Adipose tissue (tissue), 3 donors: Measurements from ENCODE around the gene CAMTA1. TPM values are rescaled to one million over a fixed set of nuclear protein-coding genes. Genes with fewer than 3 reads are reported as not detected.

Experiments
- H3K27ac ChIP-seq: one replicate; pipeline ENCODE4 v1.5.1; 2013; ENCODE audit warnings: low read depth, low read length
- WGBS, 3 donors: extraction: QIAGEN DNeasy Blood & Tissue Kit; methylation state at CpG; one replicate each; pipeline ENCODE4 v1.1.7; 2013; 5-methylcytosine and 5-hydroxymethylcytosine counted together
- polyA plus RNA-seq, 3 donors: library from polyadenylated mRNA; stranded (reverse); fragments of 200-250 nt; gene quantifications; one replicate each; pipeline ENCODE4 v1.2.3, GENCODE V29; 2013
- donor health status: healthy with polysubstance abuse.
- donor health status: Bipolar disorder and iron deficiency.
- donor health status: healthy.

Gene CAMTA1
- polyA plus RNA-seq, 3 donors, result 25.7 to 111 (median 60.2) TPM

- 77 to 88% (median 83%) methylated on average over 3 of the region's 3 CpGs for WGBS, 3 donors
- no peak overlapping the region for H3K27ac ChIP-seq
These were observed 858.8 kb downstream of the CAMTA1 start for GRCh38 chr1:7644086-7644485.

- 57 to 62% (median 61%) methylated on average over 16 of the region's 16 CpGs for WGBS, 3 donors
- no peak overlapping the region for H3K27ac ChIP-seq
These were observed 859.9 kb downstream of the CAMTA1 start for GRCh38 chr1:7644961-7645750.

DNA sequence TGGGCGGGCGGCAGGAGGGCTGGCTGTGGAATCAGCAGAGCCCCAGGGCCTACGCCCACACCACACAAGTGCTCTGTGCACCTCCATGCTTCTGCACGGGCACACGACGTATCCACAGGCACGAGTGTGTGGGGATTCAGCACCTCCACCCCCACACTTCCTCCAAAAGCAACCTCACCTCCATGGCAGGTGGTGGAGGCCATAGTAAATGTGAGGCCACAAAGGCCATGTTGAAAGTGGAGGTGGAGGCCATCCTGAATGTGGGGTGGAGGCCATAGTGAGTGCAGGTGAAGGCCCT lies 860.4 kb downstream of the CAMTA1 start:
- WGBS, 3 donors, result 47 to 73% (median 67%) methylated on average over 7 of the region's 7 CpGs
- no peak overlapping the region for H3K27ac ChIP-seq

DNA sequence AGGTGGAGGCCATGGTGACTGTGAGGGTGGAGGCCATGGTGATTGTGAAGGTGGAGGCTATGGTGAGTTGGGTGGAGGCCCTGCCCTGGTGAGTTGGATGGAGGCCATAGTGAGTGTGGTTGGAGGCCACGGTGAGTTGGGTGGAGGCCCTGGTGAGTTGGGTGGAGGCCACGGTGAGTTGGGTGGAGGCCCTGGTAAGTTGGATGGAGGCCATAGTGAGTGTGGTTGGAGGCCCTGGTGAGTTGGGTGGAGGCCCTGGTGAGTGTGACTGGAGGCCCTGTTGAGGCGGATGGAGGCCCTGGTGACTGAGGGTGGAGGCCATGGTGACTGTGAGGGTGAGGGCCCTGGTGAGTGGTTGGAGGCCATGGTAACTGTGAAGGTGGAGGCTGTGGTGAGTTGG lies 860.9 kb downstream of the CAMTA1 start:
- 91 to 94% (median 93%) methylated on average over 3 of the region's 3 CpGs for WGBS, 3 donors

GRCh38 chr1:7646981-7647901 lies 862.0 kb downstream of the CAMTA1 start:
- no peak overlapping the region for H3K27ac ChIP-seq
- 45 to 47% (median 46%) methylated on average over 30 of the region's 30 CpGs for WGBS, 3 donors

More for the DNA sequence above, 860.9 kb downstream of the CAMTA1 start:
- H3K27ac ChIP-seq, result no peak overlapping the region

DNA sequence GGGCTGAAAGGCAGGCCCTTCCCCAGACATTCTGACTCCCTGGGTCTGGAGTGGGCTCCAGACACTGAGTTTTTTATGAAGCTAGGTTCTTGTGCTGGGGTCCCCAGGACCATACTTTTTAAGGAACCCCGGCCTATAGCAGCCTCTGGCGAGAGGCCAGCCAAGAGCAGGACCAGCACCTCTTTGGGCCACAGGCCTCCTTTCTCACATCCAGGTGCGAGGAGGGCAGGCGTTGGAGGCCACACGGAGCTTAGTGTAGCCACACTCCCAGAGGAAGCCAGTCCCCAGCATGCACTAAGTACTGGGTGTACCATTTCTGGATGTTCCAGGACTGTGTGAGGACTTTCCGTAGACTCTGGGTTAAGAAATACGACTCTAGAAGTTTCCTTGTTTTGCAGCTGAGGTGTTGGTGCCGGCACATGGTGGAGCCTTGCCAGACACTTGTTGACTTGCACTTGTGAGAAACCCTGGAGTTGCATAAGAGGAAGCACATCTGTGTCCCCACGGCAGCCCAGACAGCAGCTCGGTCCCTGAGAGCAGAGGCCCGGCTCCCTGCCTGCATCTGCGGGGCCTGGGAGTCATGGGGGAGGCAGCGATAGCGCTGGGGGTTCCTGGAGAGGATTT lies 863.6 kb downstream of the CAMTA1 start:
- H3K27ac ChIP-seq, result no peak overlapping the region
- 28 to 51% (median 34%) methylated on average over 14 of the region's 14 CpGs for WGBS, 3 donors

DNA sequence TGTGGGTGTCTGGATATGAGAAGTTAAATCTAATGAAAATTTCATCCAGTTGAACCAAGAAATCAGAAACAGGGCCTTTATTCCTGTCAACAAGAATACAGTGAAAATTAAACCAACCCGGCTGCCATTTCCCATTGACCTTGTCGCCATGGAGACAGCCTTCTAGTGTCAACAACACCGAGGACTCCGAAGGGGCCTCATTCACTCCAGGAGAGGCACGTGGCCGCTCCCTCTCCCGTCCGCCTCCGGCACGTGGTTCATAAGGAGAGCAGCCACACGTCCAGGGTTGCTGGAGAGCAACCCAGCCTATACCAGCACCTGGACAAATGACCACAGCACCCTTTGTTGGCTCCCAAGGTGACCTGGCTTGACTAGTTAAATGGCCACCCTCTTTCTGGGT lies 865.5 kb downstream of the CAMTA1 start:
- WGBS, 3 donors, result 38 to 74% (median 62%) methylated on average over 11 of the region's 11 CpGs
- no peak overlapping the region for H3K27ac ChIP-seq

- H3K27ac ChIP-seq, result no peak overlapping the region
- WGBS, 3 donors, result 68 to 89% (median 87%) methylated on average over 8 of the region's 8 CpGs
These were observed 865.9 kb downstream of the CAMTA1 start for GRCh38 chr1:7651203-7651602.

GRCh38 chr1:7652061-7652460 lies 866.8 kb downstream of the CAMTA1 start:
- 50 to 72% (median 51%) methylated on average over 7 of the region's 7 CpGs for WGBS, 3 donors

DNA sequence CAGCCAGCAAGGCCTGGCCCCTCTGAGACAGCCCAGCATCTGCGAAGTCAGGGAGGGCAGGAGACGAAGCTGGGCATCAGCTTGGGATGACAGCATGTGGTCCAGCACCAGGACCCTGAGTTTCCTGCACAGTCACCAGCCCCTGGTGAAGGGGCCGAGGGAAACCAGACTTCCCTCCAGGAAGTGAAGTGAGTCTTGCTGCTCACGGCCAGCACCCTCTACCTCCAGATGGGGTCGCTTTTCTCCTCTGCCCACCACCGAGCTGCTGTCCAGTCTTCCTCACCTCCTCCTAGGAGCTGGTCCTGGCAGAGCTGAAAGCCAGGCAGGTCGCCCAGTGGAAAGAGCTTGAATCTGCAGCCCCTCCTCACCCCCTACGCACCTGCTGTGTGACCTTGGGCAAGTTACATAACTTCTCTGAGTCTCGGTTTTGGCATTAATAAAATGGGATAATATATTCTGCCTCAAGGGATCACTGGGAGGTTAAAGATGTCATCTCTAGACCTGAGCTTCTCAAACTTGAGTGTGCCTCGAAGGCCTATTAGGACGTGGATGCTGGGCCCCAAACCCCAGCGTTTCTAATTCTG lies 867.4 kb downstream of the CAMTA1 start:
- WGBS, 3 donors, result 68 to 74% (median 70%) methylated on average over 12 of the region's 12 CpGs
- no peak overlapping the region for H3K27ac ChIP-seq

More at GRCh38 chr1:7652061-7652460, 866.8 kb downstream of the CAMTA1 start:
- no peak overlapping the region for H3K27ac ChIP-seq

DNA sequence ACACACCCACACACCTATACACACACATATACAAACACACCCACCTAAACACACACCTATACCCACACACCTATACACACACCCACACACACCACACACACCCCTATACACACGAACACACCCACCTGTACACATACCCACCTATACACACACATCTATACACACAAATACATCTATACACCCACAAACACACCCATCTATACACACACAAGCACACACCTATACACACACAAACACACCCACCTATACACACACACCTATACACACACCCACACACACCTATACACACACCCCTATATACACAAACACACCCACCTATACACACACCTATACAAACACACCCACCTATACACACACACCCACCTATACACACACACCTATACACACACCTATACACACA lies 869.5 kb downstream of the CAMTA1 start:
- WGBS, 3 donors, result 74 to 92% (median 81%) methylated on average over 1 of the region's 1 CpG
- H3K27ac ChIP-seq, result no peak overlapping the region

GRCh38 chr1:7655354-7655753 lies 870.1 kb downstream of the CAMTA1 start:
- 91 to 97% (median 94%) methylated on average over 2 of the region's 2 CpGs for WGBS, 3 donors
- H3K27ac ChIP-seq, result no peak overlapping the region

GRCh38 chr1:7656557-7657215 lies 871.4 kb downstream of the CAMTA1 start:
- no peak overlapping the region for H3K27ac ChIP-seq
- WGBS, 3 donors, result 72 to 89% (median 87%) methylated on average over 24 of the region's 24 CpGs

DNA sequence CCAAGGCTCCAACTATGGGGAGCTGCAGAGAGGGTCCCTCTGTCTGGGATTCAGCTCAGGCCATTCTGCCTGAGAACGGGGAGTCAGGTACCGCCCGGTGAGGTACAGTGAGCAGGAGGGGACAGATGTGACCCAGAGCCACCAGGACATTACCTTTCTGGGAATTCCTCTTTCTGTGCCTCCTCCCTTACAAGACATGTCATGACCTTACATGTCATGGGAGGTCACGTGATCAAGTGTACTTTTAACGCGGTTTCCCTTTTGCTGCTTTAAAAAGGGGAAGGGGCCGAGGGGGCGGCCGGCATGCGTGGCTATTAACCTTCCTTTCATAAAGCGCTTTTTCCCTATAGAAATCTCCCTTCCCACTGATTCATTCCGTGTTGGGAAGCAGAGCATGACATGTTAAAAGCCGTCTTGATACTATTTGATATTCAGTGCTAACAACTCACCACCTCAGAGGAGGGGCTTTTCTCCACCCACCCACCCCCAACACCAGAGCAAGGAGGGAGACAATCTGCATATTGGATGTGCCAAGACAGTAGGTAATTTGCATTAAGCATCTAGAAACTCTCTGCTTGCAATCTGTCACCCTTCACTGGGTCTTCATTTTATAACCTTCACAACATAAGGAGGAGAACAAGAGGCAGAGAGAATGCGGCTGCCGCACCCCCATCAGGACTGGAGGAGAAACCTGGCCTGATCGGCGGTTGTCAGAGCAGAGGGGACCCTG lies 872.2 kb downstream of the CAMTA1 start:
- WGBS, 3 donors, result 64 to 70% (median 66%) methylated on average over 17 of the region's 17 CpGs

GRCh38 chr1:7658099-7658498 lies 872.8 kb downstream of the CAMTA1 start:
- H3K27ac ChIP-seq, result no peak overlapping the region
- WGBS, 3 donors, result 87 to 92% (median 87%) methylated on average over 7 of the region's 7 CpGs

More for the DNA sequence above, 872.2 kb downstream of the CAMTA1 start:
- H3K27ac ChIP-seq, result no peak overlapping the region

- 85 to 88% (median 87%) methylated on average over 6 of the region's 6 CpGs for WGBS, 3 donors
- H3K27ac ChIP-seq, result no peak overlapping the region
These were observed 874.3 kb downstream of the CAMTA1 start for GRCh38 chr1:7659514-7659913.

DNA sequence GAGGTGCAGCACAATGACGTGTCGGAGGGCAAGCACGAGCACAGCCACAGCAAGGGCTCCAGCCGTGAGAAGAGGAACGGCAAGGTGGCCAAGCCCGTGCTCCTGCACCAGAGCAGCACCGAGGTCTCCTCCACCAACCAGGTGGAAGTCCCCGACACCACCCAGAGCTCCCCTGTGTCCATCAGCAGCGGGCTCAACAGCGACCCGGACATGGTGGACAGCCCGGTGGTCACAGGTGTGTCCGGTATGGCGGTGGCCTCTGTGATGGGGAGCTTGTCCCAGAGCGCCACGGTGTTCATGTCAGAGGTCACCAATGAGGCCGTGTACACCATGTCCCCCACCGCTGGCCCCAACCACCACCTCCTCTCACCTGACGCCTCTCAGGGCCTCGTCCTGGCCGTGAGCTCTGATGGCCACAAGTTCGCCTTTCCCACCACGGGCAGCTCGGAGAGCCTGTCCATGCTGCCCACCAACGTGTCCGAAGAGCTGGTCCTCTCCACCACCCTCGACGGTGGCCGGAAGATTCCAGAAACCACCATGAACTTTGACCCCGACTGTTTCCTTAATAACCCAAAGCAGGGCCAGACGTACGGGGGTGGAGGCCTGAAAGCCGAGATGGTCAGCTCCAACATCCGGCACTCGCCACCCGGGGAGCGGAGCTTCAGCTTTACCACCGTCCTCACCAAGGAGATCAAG lies 878.3 kb downstream of the CAMTA1 start:
- WGBS, 3 donors, result 85 to 92% (median 91%) methylated on average over 36 to 38 of the region's 38 CpGs

More for the DNA sequence above, 878.3 kb downstream of the CAMTA1 start:
- H3K27ac ChIP-seq, result no peak overlapping the region
